Stimulated activated CD8-positive, alpha-beta memory T cell treated with anti-CD3 and anti-CD28 coated beads, Interleukin-7, amount 100 ng/mL, for 24 hours (primary cell): ENCODE measurements around the gene NBAS.

Experiments used
- DNase-seq: peaks from one replicate; pipeline ENCODE4 v3.0.0-alpha.2; 2020; ENCODE audit warnings: low read depth

Gene NBAS

GRCh38 chr2:15127301-15127700 is 433.8 kb downstream of the NBAS start:
- DNase-seq, result no peak

GRCh38 chr2:15126373-15126772 is 434.8 kb downstream of the NBAS start:
- no peak for DNase-seq

GRCh38 chr2:15122915-15123314 is 438.2 kb downstream of the NBAS start:
- DNase-seq, result no peak

- DNase-seq, result no peak
These were observed 440.5 kb downstream of the NBAS start for GRCh38 chr2:15120631-15121030.

- no peak for DNase-seq
These were observed 441.4 kb downstream of the NBAS start for GRCh38 chr2:15119722-15120175.

GRCh38 chr2:15117409-15118050 is 443.6 kb downstream of the NBAS start:
- DNase-seq, result no peak
